ENCODE results near the gene SPATA24.
"Not testable (repeated sequence)": the region's sequence is repeated elsewhere in the genome, so short reads cannot be mapped to it uniquely, and the experiment has no call there.

SPATA24 gene

DNA sequence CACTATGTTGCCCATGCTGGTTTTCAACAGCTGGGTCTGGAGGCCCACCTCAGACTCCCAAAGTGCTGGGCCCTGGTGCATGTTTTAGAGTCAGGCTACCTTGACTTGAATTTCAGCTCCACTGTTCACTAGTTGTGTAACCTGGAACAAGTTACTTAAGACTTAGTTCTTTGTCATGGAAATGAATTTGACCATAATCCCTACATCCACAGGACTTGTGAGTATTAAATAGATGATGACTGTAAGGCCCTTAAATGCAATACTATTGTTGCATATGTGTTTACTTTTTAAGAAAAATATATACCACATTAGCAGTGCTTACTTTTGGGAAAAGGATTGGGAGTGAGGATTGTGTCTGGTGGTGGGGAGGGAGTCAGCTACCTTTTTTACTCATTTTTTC is 45.8 kb downstream of the SPATA24 start:
- TF ChIP-seq, protein P1, sequence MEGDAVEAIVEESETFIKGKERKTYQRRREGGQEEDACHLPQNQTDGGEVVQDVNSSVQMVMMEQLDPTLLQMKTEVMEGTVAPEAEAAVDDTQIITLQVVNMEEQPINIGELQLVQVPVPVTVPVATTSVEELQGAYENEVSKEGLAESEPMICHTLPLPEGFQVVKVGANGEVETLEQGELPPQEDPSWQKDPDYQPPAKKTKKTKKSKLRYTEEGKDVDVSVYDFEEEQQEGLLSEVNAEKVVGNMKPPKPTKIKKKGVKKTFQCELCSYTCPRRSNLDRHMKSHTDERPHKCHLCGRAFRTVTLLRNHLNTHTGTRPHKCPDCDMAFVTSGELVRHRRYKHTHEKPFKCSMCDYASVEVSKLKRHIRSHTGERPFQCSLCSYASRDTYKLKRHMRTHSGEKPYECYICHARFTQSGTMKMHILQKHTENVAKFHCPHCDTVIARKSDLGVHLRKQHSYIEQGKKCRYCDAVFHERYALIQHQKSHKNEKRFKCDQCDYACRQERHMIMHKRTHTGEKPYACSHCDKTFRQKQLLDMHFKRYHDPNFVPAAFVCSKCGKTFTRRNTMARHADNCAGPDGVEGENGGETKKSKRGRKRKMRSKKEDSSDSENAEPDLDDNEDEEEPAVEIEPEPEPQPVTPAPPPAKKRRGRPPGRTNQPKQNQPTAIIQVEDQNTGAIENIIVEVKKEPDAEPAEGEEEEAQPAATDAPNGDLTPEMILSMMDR (IDR thresholded peaks at IDR 0.05; ENCODE audit: borderline replicate concordance, control extremely low read depth, extremely low read depth, insufficient read depth, missing control alignments): no peak
- in situ Hi-C loops (cut with MboI; ENCODE audit: low sequenced_read_pairs, unreplicated experiment): no loop called here
- DNase-seq (ENCODE audit: low spot score): no peak

- DNase-seq (ENCODE audit: low spot score); in situ Hi-C loops (cut with MboI; ENCODE audit: low sequenced_read_pairs, unreplicated experiment): not testable (repeated sequence)
Measured at GRCh38 chr5:139355900-139356299, 48.0 kb downstream of the SPATA24 start.

DNA sequence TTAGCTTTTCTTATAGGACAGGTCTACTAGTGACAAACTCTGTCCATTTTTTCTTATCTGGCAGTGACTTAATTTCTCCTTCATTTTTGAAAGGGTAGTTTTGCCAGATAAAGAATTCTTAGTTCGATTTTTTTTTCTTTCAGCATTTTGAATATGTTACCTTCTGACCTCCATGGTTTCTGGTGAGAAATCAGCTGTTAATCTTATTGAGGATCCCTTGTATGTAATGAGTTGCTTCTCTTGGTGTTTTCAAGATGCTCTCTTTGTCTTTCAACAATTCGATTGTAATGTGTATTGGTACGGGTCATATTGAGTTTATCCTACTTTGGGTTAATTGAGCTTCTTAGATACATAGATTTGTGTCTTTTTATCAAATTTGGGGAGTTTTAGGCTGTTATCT is 49.7 kb downstream of the SPATA24 start:
- in situ Hi-C loops (cut with MboI; ENCODE audit: low sequenced_read_pairs, unreplicated experiment): no loop called here
- no peak for DNase-seq (ENCODE audit: low spot score)
- TF ChIP-seq, protein P1 (IDR thresholded peaks at IDR 0.05; ENCODE audit: borderline replicate concordance, control extremely low read depth, extremely low read depth, insufficient read depth, missing control alignments): no peak

DNA sequence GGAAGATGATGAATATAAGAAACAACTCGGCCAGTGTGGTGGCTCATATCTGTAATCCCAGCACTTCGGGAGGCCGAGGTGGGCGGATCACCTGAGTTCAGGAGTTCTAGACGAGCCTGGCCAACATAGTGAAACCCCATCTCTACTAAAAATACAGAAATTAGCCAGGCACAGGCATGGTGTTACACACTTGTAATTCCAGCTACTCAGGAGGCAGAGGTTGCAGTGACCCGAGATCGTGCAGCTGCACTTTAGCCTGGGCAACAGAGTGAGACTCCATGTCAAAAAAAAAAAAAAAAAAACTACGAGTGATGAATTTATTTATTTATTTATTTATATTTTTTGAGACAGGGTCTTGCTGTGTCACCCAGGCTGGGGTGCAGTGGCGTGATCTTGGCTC is 56.0 kb downstream of the SPATA24 start:
- in situ Hi-C loops (cut with MboI; ENCODE audit: low sequenced_read_pairs, unreplicated experiment); DNase-seq (ENCODE audit: low spot score): not testable (repeated sequence)
